ENCODE data around the gene NR2C2AP.
A peak's percentile ranks its signal among the peaks of the same experiment; 100 is the strongest.

Gene NR2C2AP

DNA sequence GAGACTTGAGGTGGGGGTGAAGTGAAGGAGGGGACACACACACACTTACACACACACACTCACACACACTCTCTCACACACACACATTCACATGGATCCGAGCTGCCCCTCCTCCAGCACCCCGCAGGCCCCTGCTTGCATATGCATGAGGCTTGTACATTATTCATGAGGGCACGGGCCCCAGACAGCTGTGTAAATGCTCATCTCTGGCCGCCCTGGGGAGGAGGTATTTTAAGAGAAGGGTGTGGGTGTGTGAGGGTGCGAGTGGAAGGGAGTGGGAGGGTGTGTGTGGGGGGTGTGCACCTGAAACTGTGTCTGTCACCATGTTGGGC lies 10.9 kb upstream of the NR2C2AP start:
- DNase-seq = no peak

DNA sequence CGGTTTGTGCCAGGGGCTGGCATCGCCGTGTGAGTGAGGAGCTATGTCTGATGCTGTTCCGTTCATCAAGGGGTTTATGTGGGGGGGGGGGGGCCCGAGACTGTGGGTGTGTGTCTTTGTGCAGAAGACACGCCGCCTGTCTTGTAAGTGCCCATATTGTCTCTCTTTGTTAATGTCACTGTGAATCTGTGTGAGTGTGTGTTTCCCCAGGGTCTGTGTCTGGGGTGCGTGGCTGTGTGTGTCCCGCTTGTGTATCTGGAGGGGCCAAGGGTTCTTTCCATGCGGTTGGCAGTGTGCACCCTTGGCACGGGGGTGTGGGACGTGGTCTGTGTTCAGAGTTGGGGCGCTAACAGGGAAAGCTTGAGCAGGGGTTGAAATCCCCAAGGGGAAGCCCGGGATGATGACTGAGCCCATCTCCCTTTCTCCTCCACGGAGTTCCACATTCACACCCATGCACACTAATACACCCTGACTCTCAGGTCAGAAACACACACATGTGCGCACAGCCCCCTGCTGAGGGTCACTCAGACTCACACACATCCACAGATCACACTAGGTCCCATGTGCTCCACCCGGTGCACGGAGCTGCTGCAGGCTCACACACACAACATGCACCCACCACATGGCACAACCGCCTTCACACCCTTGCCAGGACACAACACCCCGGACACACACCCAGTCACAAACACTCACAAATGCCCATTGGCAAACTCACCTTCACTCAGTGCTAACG lies 10.4 kb upstream of the NR2C2AP start:
- no peak for DNase-seq

DNA sequence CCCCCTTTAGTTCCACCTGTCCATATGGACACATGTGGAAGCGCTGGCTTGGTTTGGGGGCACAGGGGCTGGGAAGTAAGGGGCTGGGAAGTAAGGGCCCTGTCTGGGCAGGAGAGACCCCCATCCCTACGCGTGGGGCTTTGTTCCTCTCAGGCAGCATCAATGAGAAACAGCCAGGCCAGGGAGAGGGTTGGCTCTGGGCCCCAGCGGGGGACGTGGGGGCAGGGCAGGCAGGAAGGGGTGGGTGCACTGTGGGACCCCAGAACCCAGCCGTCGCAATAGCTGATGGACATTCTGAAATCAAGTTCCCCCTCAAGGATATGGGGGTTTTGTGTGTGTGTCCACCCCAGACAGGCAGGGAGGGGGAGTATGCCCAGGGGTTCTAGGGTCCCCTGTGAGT lies 9.7 kb upstream of the NR2C2AP start:
- DNase-seq = no peak

DNA sequence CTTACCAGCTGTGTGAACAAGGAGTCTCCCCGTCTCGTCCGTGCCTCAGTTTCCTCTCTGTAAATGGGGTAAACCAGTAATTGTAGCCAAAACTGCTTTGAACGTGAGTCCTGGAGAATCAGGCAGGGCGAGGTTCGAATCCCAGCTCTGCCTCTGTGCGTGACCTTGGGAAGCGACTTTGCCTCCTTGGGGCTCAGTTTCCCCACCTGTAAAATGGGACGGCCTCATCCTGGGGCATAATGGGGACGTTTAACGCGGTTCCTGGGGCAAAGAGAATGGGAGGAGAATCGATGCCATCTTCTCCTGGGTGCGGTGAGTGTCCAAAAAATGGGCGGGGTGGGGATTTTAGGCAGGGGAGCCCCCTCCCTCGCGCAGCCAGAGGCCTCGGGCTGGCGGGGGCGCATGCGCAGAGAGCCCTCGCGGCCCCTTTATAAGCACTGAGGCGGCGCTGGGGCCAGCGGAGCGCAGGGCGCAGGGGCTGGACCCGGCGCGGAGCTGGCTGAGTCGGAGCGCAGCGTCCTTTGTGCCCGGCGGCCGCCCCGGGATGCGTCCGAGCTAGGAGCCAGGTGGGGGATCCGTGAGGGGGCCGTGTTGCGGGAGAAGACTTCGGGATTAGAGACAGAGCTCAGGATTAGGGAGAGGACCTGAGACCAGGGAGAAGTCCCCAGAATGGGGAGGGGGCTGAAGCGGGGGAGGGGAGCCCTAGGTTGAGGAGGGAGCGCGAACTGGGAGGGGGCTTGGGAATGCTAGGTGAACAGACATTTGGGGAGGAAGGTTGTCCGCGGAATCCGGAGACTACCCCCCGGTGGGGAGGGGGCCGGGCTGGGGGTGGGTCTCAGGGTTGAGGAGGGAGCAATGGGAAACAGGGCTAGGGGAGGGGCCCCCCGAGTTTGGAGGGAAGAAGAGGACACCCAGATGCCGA lies 8.5 kb upstream of the NR2C2AP start, which contains the start of gene NCAN:
NCAN (plus strand) TSS at position 460 of the 922 bp plus-strand sequence. CDS start 4,996 bp downstream, outside the sequence.
- no peak for DNase-seq

DNA sequence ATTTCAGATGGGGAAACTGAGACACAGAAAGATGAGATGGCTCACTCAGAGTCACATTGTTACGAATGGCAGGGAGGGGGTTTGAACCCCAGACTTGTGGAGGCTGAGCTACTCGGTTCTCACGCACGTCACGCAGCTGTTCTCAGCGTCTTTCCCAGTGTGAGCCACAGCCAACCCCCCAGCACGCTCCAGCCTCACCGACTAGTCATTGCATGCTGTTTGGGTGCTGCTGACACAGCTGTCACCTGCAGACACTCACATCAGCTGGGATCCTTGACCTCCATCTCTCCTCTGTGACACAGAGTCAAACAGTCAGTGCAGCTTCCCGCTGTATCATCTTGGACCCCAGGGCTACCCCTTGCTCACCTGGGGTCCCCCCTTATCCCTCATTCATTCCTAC lies 6.2 kb upstream of the NR2C2AP start:
- DNase-seq = no peak

DNA sequence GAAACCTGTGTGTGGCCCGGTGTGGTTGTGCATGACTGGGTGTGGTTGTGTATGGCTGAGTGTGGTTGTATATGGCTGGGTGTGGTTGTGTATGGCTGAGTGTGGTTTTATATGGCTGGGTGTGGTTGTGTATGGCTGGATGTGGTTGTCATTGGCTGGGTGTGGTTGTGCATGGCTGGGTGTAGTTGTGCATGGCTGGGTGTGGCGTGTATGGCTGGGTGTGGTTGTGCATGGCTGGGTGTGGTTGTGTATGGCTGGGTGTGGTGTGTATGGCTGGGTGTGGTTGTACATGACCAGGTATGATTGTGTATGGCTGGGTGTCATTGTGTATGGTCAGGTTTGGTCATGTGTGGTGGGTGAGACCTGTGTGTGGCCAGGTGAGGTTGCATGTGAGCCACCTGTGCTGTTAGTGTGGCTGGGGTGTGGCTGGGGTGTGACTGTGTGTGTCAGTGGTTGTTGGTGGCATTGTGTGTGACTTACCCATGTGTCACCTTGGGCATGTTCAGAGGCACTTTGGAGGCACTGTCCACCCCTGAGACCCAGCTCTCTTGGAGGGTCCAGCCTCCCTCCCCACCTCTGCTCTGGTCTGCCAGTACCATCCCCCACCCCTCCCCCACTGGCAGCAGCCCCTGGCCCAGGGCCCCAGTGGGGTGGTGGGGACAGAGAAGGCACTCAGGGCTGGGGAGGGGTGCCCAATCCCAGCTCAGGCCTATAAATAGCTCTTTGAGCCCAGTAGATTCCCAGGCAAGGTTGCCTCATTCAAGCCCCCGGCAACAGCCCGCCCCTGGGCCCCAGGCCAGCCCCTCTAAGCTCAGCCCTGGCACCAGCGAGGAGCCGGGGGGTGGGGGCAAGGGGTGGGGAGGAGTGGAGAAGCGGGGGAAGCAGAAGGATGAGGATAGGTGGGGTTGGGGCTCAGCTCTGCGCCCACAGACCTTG lies 4.7 kb upstream of the NR2C2AP start:
- DNase-seq = no peak

DNA sequence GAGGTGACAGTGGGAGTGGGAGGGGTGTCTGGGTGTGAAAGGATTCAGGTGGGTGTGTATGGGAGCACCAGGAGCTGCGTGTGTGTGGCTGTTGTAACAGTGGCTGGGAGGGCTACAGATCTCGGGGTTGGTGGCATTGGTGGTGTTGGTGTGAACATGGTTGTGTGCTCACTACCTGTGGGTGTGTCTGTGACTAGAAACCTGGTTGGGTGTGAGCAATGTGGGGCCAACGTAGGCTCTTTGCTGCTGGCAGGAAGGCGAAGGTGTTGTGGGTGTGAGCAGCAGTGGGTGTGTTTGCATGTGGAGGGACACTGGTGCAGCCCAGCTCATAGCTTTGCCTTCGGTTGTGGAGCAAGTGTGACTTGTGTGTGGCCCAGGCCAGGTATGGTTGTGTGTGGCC lies 3.7 kb upstream of the NR2C2AP start:
- DNase-seq = no peak

DNA sequence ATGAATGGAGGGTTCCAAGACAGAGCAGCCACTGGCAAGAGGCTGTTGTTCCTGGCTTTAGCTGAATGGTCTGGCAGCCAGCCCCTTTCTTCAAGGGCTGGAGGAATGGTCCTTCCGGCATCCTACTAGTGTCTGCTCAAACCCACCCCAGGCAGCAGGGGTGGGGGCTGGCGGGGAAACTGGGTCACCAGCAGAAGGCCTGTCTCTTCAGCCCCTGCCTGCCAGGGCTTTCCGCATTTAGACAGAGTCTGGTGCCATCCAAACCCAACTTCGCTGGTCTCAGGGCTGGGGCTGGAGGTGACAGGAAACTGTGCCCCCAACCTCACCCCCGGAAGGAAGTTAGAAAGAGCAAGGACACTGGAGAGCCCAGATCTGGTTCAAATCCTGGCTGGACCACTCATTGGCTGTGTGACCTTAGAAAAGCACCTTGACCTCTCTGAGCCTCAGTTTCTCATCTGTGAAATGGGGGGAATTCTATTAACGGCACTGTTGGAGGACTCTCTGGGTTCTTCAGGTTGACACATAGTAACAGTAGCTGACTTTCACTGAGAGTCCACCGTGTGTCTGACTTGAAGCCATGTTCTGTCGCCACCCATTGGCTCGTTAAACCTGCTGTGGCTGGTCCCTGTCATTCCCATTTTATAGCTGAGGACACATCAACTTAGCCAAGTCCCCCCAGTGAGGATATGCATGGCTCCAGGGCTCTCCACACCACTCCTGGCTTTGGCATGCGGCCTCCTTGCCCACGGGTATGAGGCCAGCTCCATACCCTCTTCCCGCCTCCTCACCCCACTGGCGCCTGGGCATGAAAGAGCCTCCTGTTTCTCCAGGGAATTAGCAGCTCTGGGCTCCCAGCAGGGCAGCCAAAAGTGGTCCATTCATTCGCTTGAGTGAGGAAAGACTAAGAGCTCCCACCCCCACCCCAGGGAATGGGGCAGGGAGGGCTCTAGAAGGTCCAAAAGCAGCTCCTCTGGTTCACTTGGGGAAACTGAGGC lies 2.5 kb upstream of the NR2C2AP start:
- no peak for DNase-seq

DNA sequence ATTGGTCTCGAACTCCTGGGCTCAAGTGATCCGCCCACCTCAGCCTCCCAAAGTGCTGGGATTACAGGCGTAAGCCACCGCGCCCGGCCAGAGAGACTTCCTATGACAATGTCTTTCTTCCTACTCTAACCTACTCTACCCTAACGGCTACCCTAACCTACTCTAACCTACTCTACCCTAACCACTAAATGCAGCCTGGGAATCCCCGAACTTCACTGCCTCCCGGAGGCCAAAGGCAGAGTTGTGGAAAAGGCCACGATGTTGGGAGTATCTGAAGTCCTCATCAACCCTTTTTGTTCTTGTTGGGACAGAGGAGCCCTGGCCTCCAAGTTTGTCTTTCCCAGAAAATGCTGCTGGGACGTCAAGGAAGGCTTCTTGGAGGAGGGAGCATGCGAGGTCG lies 967 bp upstream of the NR2C2AP start:
- no peak for DNase-seq

DNA sequence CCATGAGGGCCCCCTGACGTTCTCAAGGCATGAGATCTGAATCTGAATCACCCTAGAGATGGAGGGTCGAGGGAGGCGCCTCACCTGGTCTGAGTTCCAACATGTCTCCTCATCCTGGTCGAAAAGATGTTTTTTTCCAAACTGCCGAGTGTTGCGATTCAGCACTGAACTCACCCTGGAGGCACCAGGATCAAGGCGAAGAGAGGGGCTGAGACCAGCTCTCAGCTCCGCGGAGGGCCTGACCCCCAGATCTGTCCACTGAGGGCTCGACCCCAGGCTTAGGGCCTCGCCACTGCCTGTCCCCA lies 555 bp downstream of the NR2C2AP start:
- DNase-seq = no peak

DNA sequence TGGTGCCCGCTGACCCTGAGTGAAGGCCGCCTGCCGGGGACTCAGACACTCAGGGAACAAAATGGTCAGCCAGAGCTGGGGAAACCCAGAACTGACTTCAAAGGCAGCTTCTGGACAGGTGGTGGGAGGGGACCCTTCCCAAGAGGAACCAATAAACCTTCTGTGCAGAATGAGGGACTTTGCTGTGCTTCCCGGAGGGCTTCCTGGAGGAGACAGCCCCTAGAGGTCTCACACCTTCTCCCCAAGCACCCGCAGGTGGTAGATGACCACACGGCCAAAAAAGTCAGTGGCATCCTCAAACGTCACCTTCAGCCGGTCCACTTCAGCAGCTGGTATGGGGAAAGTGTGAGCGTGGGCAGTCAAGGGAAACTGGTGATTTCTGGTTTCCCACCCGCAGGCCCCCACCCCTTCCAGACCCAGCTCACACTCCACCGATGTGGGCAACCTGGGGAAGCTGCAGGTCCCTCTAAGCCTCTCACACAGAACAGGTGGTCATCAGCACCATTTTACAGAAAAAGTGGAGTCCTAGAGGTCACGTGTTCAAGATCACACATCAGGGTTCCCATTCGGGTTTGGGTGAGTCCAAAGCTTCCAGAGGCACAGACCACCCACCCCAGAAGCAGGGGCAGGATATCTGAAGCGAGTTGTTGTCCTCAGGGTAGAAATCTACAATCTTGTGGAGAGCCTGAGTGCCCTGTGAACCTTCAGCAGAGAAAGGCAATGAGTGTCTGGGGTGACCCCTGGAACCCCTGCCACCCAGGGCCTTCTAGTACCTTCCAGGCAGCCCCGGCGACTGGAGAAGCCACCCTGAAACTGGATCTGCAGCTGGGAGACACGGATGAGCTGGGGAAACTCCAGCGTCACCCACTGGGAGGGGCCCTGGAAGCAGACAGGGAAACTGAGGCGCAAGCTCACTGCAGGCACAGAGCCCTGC lies 1.2 kb downstream of the NR2C2AP start:
- DNase-seq = no peak

DNA sequence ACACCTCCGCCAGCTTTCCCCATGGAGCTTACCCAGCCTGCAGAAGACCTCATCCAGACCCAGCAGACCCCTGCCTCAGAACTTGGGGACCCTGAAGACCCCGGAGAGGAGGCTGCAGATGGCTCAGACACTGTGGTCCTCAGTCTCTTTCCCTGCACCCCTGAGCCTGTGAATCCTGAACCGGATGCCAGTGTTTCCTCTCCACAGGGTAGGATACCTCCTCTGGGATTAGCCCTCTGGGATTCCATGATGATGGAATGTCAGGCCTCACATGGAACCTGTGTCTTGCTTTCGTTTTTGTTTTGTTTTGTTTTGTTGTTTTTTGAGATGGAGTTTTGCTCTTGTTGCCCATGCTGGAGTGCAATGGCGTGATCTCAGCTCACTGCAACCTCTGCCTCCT lies 9.3 kb downstream of the NR2C2AP start:
- no peak for DNase-seq

DNA sequence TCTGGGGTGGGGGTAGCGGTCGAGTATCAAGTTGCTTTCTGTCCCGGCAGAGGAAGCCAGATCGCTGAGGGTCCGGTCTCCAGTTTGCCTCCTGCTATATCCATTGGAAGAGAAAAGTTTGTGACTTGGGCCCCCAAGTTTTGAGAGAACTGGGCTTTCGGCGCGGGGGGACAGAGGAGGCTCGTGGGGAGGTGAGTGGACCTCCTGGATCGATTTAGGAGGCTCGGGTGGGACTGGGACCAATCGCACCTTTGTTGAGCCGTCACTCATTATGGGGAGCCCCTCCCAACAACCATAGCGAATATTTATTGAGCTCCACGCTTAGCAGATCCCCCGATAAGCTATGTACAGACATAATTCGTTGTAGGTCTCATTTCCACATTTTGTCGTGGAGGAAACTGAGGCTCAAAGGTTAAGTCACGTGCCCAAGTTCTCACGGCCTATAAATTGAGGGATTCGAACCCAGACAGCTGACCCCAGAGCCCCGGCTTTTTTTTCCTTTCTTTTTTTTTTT lies 10.2 kb downstream of the NR2C2AP start:
- DNase-seq = no peak

DNA sequence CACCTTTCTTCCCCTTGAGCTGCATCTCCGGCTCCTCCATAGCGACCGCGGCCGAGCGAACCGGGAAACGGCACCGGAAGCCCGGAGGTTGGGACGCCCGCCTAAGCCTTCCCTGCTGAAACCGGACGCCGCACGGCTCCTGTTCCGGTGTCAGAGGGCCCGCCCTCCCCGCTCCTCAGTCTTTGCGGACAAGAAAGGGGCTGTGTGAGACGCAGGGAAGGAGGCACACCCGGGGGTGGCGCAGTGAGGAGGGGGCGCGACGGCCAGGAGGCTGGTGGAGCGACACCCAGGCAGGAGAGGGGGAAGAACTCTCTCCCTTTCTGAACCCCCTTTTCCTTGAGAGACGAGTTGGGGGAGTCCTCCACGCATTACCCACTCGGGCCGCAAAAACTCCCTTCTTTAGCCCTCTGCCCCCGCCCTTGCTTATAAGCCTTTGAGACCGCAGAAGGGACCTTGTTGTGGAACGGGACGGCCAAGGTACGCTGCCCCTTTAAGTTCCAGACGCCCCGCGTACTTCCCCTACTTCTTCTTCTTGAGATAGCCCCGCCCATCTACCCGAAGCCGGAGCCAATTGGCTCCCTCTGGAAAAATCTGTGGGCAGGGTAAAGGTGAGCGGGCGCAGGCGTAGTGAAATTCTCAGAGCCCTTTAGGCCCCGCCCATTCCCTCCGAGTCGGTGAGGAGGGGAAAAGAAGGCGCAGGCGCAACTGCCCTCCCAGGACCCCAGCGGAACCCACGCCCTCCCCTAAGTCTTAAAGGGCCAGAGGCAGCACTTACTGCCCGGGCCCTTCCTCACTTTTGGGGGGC lies 10.9 kb downstream of the NR2C2AP start, which contains the start of the genes BORCS8 and RFXANK:
BORCS8 (minus strand) TSS at position 75 of the 805 bp plus-strand sequence; CDS start at position 40, 35 bp downstream.
RFXANK (plus strand) TSS at position 181 of the 805 bp plus-strand sequence. CDS start 1,689 bp downstream, outside the sequence.
- peak; percentile 98 for DNase-seq

DNA sequence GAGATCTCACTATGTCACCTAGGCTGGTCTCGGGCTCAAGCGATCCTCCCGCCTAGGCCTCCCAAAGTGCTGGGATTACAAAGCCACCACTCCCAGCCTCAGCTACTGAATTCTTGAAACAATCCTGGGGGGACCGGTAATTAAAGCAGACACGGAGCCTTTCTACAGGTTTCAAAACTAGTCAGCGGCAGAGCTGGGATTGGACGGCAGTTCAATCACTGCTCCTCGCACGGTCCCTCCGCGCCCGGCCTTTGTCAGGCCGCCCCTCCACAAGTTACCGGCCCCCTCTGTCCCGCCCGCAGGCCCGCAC lies 11.5 kb downstream of the NR2C2AP start:
- no peak for DNase-seq

DNA sequence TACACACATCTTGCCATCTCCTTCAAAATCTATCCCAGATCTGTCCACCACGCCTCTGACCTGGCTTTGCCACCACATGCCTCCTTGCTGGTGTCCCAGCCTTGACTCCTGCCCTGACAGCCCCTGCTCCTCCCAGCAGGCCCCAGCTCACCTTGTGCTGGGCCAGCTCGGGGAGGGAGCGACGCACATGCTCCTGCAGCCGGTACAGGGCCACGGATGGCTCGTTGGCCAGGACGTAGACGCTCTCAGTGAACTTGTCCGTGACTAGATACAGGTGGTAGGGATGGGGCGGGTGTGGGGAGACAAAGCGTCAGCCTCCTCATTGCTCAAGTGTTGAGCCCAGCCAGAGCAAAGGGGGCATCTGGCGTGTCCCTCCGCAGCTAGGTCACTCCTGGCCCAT lies 16.5 kb downstream of the NR2C2AP start:
- DNase-seq = no peak

DNA sequence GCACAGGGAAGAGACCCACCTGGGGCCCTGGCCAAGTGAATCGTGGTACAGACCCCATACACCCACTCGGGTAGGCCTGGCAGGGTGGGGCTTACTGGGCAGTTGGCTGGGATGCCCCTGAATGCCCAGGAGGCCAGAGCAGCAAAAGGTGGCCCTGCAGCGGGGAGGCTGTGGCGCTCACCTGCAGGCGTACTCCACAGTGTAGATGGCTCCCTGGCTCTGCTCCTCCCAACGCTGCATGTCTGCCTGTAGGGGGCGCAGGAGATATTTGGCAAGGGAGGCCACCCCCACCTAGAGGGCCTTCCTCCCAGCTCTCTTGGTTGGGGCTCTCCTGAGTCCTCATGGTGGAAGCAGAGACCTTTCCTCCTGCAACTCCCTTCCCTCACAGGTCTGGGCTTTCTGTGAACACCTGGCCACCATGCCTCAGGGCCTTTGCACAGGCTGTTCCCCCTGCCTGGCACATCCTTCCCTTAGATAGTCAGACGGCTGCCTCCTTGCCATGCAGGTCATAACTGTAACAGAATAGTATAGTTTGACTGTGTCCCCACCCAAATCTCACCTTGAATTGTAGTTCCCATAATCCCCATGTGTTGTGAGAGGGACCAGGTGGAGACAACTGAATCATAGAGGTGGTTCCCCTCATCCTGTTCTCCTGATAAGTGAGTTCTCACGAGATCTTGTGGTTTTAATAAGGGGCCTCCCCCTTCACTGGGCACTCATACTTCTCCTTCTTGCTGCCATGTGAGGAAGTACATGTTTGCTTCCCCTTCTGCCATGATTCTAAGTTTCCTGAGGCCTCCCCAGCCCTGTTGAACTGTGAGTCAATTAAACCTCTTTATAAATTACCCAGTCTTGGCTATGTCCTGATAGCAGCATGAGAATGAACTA lies 17.1 kb downstream of the NR2C2AP start:
- DNase-seq = no peak

DNA sequence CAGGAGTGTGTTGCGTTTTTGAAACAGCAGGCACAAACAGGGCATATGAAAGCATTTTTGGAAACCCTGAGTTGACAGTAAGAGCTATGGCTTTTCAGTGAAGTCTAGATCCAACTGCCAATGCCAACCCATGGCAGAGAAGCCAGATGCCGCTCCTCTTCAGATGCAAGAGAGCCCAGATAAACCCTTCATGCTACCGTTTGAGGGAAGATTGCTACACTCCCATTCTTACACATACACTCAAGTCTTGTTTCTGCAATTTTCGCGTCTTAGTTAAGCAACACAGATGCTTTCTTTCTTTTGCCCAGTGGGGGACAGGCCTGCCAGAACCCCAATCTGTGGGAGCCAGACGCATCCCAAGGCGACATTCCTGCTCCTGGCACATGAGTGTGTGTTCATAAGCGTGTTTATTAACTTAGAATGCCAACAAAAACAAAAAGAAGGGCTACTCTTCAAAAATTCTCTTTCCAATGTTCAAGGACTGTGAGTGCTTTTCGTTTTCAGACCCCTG lies 21.7 kb downstream of the NR2C2AP start:
- DNase-seq = no peak
